Coronary artery (tissue), 2 donors: ENCODE results near the gene TPO.

Source experiments
- DNase-seq: peaks from one replicate; pipeline ENCODE4 v3.0.0-alpha.2; 2017; ENCODE audit warnings: low spot score
- H3K27ac ChIP-seq, 2 donors: fragments of 200-600 bp; sonication (generic); one replicate each; pipeline ENCODE4 v1.5.1; 2016 to 2019
- H3K4me3 ChIP-seq: fragments of 200-600 bp; sonication (generic); 2 replicates; pipeline ENCODE4 v1.5.1; 2016; ENCODE audit warnings: mild to moderate bottlenecking, moderate library complexity
- TF ChIP-seq, protein P1 (sequence below): fragments of 200-600 bp; sonication (generic); IDR thresholded peaks from one replicate; pipeline ENCODE4 v1.5.1; 2019; ENCODE audit warnings: antibody characterized with exemption

The TPO gene

DNA sequence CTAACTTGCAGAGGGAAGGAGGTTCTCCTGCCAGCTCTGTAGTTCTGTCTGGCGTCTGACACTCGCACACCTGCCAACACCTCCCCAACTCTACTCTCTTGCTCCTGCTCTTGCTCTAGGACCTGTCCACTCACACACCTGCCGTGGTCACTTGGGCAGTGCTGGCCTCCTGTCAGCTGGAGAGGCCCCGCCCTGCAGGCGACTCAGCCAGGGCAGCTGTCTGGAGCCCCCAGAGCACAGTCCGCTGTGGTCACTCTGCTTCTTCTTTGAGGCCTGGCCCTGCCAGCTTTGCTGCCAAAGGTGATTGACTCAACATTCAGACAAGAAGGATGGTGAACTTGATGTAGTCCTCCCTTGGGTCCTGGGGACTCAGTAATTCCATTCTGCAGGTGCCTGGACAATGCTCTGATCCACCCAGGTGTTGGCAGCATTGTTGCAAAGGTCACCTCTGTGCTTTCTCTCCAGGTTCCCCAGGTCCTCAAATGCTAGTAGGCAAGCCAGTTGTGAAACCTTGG is 18.7 kb downstream of the TPO start:
- TF ChIP-seq, protein P1, sequence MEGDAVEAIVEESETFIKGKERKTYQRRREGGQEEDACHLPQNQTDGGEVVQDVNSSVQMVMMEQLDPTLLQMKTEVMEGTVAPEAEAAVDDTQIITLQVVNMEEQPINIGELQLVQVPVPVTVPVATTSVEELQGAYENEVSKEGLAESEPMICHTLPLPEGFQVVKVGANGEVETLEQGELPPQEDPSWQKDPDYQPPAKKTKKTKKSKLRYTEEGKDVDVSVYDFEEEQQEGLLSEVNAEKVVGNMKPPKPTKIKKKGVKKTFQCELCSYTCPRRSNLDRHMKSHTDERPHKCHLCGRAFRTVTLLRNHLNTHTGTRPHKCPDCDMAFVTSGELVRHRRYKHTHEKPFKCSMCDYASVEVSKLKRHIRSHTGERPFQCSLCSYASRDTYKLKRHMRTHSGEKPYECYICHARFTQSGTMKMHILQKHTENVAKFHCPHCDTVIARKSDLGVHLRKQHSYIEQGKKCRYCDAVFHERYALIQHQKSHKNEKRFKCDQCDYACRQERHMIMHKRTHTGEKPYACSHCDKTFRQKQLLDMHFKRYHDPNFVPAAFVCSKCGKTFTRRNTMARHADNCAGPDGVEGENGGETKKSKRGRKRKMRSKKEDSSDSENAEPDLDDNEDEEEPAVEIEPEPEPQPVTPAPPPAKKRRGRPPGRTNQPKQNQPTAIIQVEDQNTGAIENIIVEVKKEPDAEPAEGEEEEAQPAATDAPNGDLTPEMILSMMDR = no peak
- Histone ChIP-seq H3K4me3 (no peak overlapping the region), H3K27ac (no peak overlapping the region)
- DNase-seq = no peak

DNA sequence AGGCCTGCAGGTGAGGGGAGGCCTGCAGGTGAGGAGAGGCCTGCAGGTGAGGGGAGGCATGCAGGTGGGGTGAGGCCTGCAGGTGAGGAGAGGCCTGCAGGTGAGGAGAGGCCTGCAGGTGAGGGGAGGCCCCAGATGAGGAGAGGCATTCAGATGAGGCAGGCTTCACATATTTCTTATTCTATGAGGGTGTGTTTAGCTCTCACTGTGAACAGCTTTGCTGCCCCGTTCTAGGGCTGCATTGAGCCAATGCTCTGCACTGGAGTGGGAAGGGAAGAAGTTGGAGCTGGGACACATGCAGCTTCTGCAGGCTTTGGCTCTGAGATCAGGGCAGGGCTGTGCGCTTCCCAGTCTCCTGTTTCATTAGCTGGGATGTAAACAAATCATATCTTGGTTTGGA is 19.5 kb downstream of the TPO start:
- TF ChIP-seq, protein P1 = no peak
- no peak overlapping the region for H3K4me3 ChIP-seq
- DNase-seq = no peak

DNA sequence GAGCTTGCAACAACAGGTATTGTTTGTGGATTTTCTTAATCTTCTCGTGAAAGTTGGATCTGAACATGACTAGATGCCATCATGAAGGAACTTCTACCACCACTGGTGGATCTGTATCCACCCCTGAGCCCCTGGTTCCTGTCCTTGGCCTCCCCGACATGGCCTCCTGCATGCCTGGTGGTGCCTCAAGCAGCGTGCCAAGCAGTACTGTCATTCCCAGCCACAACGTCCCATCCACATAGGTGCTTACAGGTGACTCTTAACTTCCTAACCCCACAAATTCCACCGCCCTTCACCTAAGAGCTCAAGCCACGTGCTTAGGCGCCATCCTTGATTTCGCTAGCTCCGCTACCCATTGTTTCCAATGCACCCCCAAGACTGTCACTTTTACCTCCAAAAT is 23.1 kb downstream of the TPO start:
- Histone ChIP-seq H3K27ac (no peak overlapping the region), H3K4me3 (no peak overlapping the region)
- TF ChIP-seq, protein P1 = no peak
- no peak for DNase-seq

More for the DNA sequence above, 19.5 kb downstream of the TPO start:
- no peak overlapping the region for H3K27ac ChIP-seq

DNA sequence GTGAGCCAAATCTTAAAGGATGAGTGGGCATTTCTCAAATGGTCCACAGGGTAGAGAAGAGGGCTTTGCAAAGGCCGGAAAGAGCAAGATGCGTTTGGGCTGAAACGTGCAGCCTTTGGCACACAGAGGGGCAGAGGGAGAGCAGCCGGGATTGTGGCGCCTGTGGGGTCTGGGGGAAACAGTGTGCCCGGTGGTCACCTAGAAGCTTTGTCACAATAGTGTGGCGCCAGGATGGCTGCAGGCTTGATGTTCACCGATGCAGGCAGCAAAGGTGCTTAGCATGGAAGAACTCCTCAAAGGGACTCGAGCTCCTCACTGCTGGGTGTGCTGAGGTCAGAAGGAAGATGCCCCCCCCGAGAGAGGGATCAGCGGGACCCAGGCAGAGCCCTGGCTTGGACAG is 23.8 kb downstream of the TPO start:
- TF ChIP-seq, protein P1 = no peak
- Histone ChIP-seq H3K27ac (no peak overlapping the region), H3K4me3 (no peak overlapping the region)
- DNase-seq = no peak

DNA sequence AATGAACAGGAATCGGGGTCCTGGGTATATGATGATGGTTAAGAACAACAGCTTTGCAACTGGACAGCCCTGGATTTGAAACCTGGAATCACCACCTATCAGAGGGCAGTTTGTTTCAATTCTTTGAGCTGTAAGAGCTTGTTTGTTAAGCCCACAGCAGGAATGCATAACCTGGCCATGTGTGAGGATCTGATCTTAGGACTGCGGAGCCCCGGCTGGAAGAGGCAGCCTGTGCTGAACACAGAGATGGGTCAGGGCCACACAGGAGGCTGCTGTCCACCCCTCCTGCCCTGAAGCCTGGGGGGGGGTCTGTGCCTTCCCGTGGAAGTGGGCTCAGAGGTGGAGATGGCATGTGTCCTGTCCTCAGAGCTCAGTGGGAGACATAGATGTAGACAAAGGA is 24.3 kb downstream of the TPO start:
- Histone ChIP-seq H3K27ac (no peak overlapping the region), H3K4me3 (no peak overlapping the region)
- no peak for DNase-seq
- TF ChIP-seq, protein P1 = no peak

DNA sequence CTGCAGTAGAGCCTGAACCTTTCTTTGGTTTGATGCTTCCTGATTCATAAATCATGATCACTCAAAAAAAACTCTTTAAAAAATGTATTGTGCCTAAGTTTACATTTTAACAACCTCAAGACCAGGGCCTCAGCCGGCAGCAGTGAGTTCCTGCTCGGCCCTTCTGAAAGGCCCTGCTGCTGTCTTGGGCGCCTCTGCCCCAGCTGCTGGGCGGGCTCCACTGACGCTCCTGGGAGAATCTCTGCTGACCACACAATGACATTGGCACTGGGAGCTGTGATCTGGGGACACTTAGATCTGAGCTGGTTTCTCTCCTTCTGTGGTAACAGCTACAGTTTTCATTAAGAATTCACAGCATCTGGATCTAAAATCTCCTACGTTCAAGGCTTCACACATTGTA is 25.7 kb downstream of the TPO start:
- no peak for DNase-seq
- no peak overlapping the region for H3K4me3 ChIP-seq
- no peak overlapping the region for H3K27ac ChIP-seq
- TF ChIP-seq, protein P1 = no peak

DNA sequence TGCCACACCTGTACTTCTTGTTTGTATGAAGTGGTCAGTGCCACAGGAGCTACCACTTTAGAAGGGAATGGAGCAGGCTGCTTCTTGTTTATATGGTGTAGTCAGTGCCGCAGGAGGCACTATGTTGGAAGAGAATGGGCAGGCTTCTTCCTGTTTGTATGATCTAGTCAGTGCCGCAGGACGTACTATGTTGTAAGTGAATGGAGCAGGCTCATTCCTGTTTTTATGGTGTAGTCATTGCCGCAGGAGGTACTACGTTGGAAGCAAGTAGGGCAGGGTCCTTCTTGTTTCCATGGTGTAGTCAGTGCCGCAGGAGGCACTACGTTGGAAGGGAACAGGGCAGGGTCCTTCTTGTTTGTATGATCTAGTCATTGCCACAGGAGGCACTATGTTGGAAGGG is 27.3 kb downstream of the TPO start:
- DNase-seq = no peak
- TF ChIP-seq, protein P1 = no peak
- no peak overlapping the region for H3K4me3 ChIP-seq
- no peak overlapping the region for H3K27ac ChIP-seq
